H1 (cell line): ENCODE data around the gene SPDEF. TPM values are rescaled to one million over a fixed set of nuclear protein-coding genes. Genes with fewer than 3 reads are reported as not detected.

Source experiments
- CTCF ChIA-PET: fragments of 300-600 bp; sonication (Branson Sonifier 250); formaldehyde crosslinking; loops from one replicate; lab custom pipeline; 2021; ENCODE audit not compliant: partially characterized antibody; lab: Charles Lee
- POLR2A ChIA-PET: fragments of 300-600 bp; sonication (Branson Sonifier 250); formaldehyde crosslinking; loops from one replicate; lab custom pipeline; 2021; ENCODE audit warnings: inconsistent platforms; ENCODE audit not compliant: partially characterized antibody; lab: Charles Lee
- DNase-seq, 2 experiments: peaks; one replicate each; pipeline versions ENCODE4 v3.0.0 to v3.0.0-alpha.2; 2010 to 2022; ENCODE audit warnings: low spot score in 2 of 2, low read depth in 1 of 2, mixed read lengths in 1 of 2
- FAIRE-seq: peaks from 2 replicates; lab custom pipeline; 2011; peaks lifted over from hg19 to GRCh38; lab: Jason Lieb, UNC
- H2AFZ ChIP-seq: 2 replicates; pipeline ENCODE4 v1.8.1; 2012; ENCODE audit warnings: low read length, inconsistent platforms
- H2AK5ac ChIP-seq: 2 replicates; pipeline ENCODE4 v1.6.1; 2013; ENCODE audit warnings: low read depth, low read length
- H2BK120ac ChIP-seq: replicated peaks from 2 replicates; pipeline ENCODE3; 2013; ENCODE audit warnings: low read depth, low read length, inconsistent platforms
- H2BK12ac ChIP-seq: 2 replicates; pipeline ENCODE4 v1.6.1; 2013; ENCODE audit warnings: low read depth, low read length
- H2BK15ac ChIP-seq: 2 replicates; pipeline ENCODE4 v1.6.1; 2013; ENCODE audit warnings: low read length
- H2BK20ac ChIP-seq: 2 replicates; pipeline ENCODE4 v1.6.1; 2013; ENCODE audit warnings: low read length
- H2BK5ac ChIP-seq: 2 replicates; pipeline ENCODE4 v1.6.1; 2013; ENCODE audit warnings: low read depth, low read length
- H3K14ac ChIP-seq: 2 replicates; pipeline ENCODE4 v1.6.1; 2013; ENCODE audit warnings: inconsistent platforms; ENCODE audit not compliant: insufficient read length
- H3K18ac ChIP-seq: 2 replicates; pipeline ENCODE4 v1.6.1; 2013; ENCODE audit warnings: low read length; ENCODE audit errors: extremely low read depth
- H3K23ac ChIP-seq: 2 replicates; pipeline ENCODE4 v1.6.1; 2013; ENCODE audit warnings: inconsistent platforms; ENCODE audit not compliant: insufficient read length
- H3K23me2 ChIP-seq: 2 replicates; pipeline ENCODE4 v1.6.1; 2013; ENCODE audit warnings: low read depth, low read length
- H3K27ac ChIP-seq: 2 replicates; pipeline ENCODE4 v1.6.1; 2011; ENCODE audit warnings: low read depth, low read length, inconsistent platforms
- H3K27me3 ChIP-seq, 4 experiments: replicated peaks in 1 of 4; 1 replicate in 1 of 4; 2 replicates in 3 of 4; pipeline versions ENCODE4 v1.6.1 to v1.8.1; 2011 to 2013; ENCODE audit warnings: low read length in 3 of 4, mild to moderate bottlenecking in 3 of 4, inconsistent platforms in 2 of 4, mixed read lengths in 2 of 4, moderate library complexity in 1 of 4; ENCODE audit not compliant: control insufficient read depth in 3 of 4, insufficient read depth in 3 of 4; ENCODE audit errors: extremely low read depth in 1 of 4
- H3K36me3 ChIP-seq, 4 experiments: 2 replicates each; pipeline versions ENCODE4 v1.6.1 to v1.8.1; 2011 to 2013; ENCODE audit warnings: mild to moderate bottlenecking in 4 of 4, low read length in 3 of 4, moderate library complexity in 2 of 4, control low read depth in 1 of 4, inconsistent platforms in 1 of 4; ENCODE audit not compliant: insufficient read depth in 4 of 4, control insufficient read depth in 2 of 4
- H3K4ac ChIP-seq: replicated peaks from 2 replicates; pipeline ENCODE3; 2013; ENCODE audit warnings: low read length, low read depth, mixed read lengths, inconsistent platforms; ENCODE audit not compliant: insufficient read length
- H3K4me1 ChIP-seq, 4 experiments: replicated peaks in 1 of 4; 1 replicate in 1 of 4; 2 replicates in 3 of 4; pipeline versions ENCODE4 v1.6.1 to v1.8.1; 2011 to 2013; ENCODE audit warnings: low read length in 3 of 4, inconsistent platforms in 2 of 4, mixed read lengths in 1 of 4; ENCODE audit not compliant: insufficient read depth in 4 of 4, control insufficient read depth in 3 of 4
- H3K4me2 ChIP-seq, 2 experiments: 2 replicates each; pipeline versions ENCODE4 v1.6.1 to v1.8.1; 2011 to 2013; ENCODE audit warnings: low read depth in 2 of 2, low read length in 2 of 2, control low read depth in 1 of 2, inconsistent platforms in 1 of 2, mild to moderate bottlenecking in 1 of 2; ENCODE audit not compliant: insufficient read depth in 1 of 2
- H3K4me3 ChIP-seq, 4 experiments: fragments of 200-600, 300-600 bp in 1 of 4; sonication (generic), shearing (Covaris generic), sonication (Bioruptor Twin) in 1 of 4; 2 replicates each; pipeline versions ENCODE4 v1.5.1 to v1.8.1; 2011 to 2016; ENCODE audit warnings: low read length in 4 of 4, low read depth in 3 of 4, control low read depth in 2 of 4, inconsistent platforms in 2 of 4, mild to moderate bottlenecking in 2 of 4, mixed read lengths in 1 of 4, moderate library complexity in 1 of 4; ENCODE audit not compliant: insufficient read depth in 2 of 4; ENCODE audit errors: extremely low read depth in 1 of 4
- H3K56ac ChIP-seq: replicated peaks from 2 replicates; pipeline ENCODE3; 2013; ENCODE audit warnings: low read depth, mild to moderate bottlenecking, mixed read lengths, low read length, inconsistent platforms; ENCODE audit not compliant: insufficient read length
- H3K79me1 ChIP-seq: 2 replicates; pipeline ENCODE4 v1.6.1; 2013; ENCODE audit warnings: low read depth, low read length, control low read depth
- H3K79me2 ChIP-seq, 2 experiments: 2 replicates each; pipeline versions ENCODE4 v1.6.1 to v1.8.1; 2012 to 2013; ENCODE audit warnings: low read length in 2 of 2, mild to moderate bottlenecking in 2 of 2, inconsistent platforms in 1 of 2; ENCODE audit not compliant: insufficient read depth in 2 of 2, control insufficient read depth in 1 of 2
- H3K9ac ChIP-seq, 4 experiments: replicated peaks in 1 of 4; 1 replicate in 1 of 4; 2 replicates in 3 of 4; pipeline versions ENCODE4 v1.6.1 to v1.8.1; 2011 to 2013; ENCODE audit warnings: low read depth in 3 of 4, low read length in 3 of 4, control low read depth in 2 of 4, mild to moderate bottlenecking in 2 of 4, moderate library complexity in 2 of 4, inconsistent platforms in 1 of 4; ENCODE audit errors: extremely low read depth in 1 of 4
- H3K9me3 ChIP-seq, 2 experiments: 2 replicates each; pipeline versions ENCODE4 v1.6.1 to v1.8.1; 2012 to 2013; ENCODE audit warnings: mild to moderate bottlenecking in 2 of 2, moderate library complexity in 2 of 2, control low read depth in 1 of 2, inconsistent platforms in 1 of 2, low read depth in 1 of 2, low read length in 1 of 2, mixed read lengths in 1 of 2; ENCODE audit not compliant: insufficient read depth in 2 of 2
- H4K20me1 ChIP-seq, 2 experiments: replicated peaks in 1 of 2; 2 replicates each; pipeline versions ENCODE3 to v1.8.1; 2011 to 2013; ENCODE audit warnings: inconsistent platforms in 2 of 2, low read length in 2 of 2, mild to moderate bottlenecking in 1 of 2; ENCODE audit not compliant: insufficient read depth in 2 of 2, control insufficient read depth in 1 of 2
- H4K5ac ChIP-seq: 2 replicates; pipeline ENCODE4 v1.6.1; 2013; ENCODE audit warnings: low read length, low read depth, mixed read lengths, inconsistent platforms; ENCODE audit not compliant: insufficient read length
- H4K8ac ChIP-seq: 2 replicates; pipeline ENCODE4 v1.8.0; 2013; ENCODE audit warnings: mild to moderate bottlenecking, moderate library complexity, low read length, inconsistent platforms; ENCODE audit not compliant: insufficient read depth; ENCODE audit errors: extremely low read depth
- H4K91ac ChIP-seq: replicated peaks from 2 replicates; pipeline ENCODE3; 2013; ENCODE audit warnings: low read length, mixed read lengths, inconsistent platforms; ENCODE audit not compliant: insufficient read length
- BCL11A ChIP-seq, 2 experiments: IDR thresholded peaks; one replicate each; pipeline ENCODE4 v1.6.1; 2011; ENCODE audit warnings: low read depth in 2 of 2, low read length in 2 of 2, mild to moderate bottlenecking in 2 of 2
- SIRT6 ChIP-seq: IDR thresholded peaks from one replicate; pipeline ENCODE4 v1.7.1; 2012; ENCODE audit warnings: low read length, inconsistent platforms
- WGBS, 2 experiments: shearing (Covaris generic) in 1 of 2; methylation state at CpG; one replicate each; pipeline versions ENCODE4 v1.1.6 to v1.1.7; 2013 to 2015; ENCODE audit warnings: low lambda C conversion rate in 2 of 2, mixed read lengths in 2 of 2, inconsistent platforms in 1 of 2, low coverage in 1 of 2, missing lambda C conversion rate in 1 of 2; ENCODE audit not compliant: insufficient replicate concordance in 2 of 2, insufficient coverage in 1 of 2, insufficient read length in 1 of 2; ENCODE audit errors: extremely low coverage in 1 of 2, missing lambda C conversion rate in 1 of 2; 5-methylcytosine and 5-hydroxymethylcytosine counted together
- polyA plus RNA-seq, 7 experiments: library from polyadenylated mRNA; depleted of rRNA in 3 of 7; stranded (reverse) in 5 of 7; unstranded in 2 of 7; fragments of >200 nt in 5 of 7; fragments of 200-250 nt in 2 of 7; gene quantifications; 1 replicate in 5 of 7; 2 replicates in 1 of 7; 4 replicates in 1 of 7; pipeline versions ENCODE4 v1.2.1 to v1.2.3, GENCODE V29; 2011 to 2013; ENCODE audit warnings: missing spikeins in 2 of 7, mixed read lengths in 2 of 7
- total RNA-seq: library from RNA; stranded (reverse); fragmentation: NEBNext Ultra II Directional; extraction: Animal tissue kit (Norgen Biotek cat#: 25700); gene quantifications from 2 replicates; pipeline ENCODE4 v1.2.1, GENCODE V29; 2021

The SPDEF gene
- total and polyA plus RNA-seq, 2 of the 8 experiments (the other 6 are each of a cell fraction or from before 2014, with no cell fraction given): 0.15 to 0.30 TPM

GRCh38 chr6:34536251-34536958 is 19.7 kb downstream of the SPDEF start:
- Histone ChIP-seq H3K14ac (no peak overlapping the region), H3K9me3 (no peaks in the 10 kb centered on the region), H4K5ac (no peak overlapping the region), H4K91ac (no peak overlapping the region), H2BK12ac (no peak overlapping the region), H3K4ac (no peak overlapping the region), H3K9ac (no peak overlapping the region), H2AFZ (no peak overlapping the region), H3K4me2 (no peak overlapping the region), H3K23me2 (no peaks in the 10 kb centered on the region), H3K23ac (no peak overlapping the region), H2BK120ac (no peak overlapping the region), H2AK5ac (no peak overlapping the region), H2BK5ac (no peak overlapping the region), H3K27ac (no peak overlapping the region), H2BK15ac (no peak overlapping the region), H2BK20ac (no peak overlapping the region), H3K4me1 (peaks cover 0 to 4% (median 2%) of the 10 kb centered on the region in 4 experiments; a peak in 4 of 7 replicates), H4K20me1 (no peaks in the 10 kb centered on the region), H3K79me2 (no peaks in the 10 kb centered on the region), H3K27me3 (no peaks in the 10 kb centered on the region), H4K8ac (no peak overlapping the region), H3K18ac (no peak overlapping the region), H3K36me3 (no peaks in the 10 kb centered on the region), H3K79me1 (no peaks in the 10 kb centered on the region), H3K56ac (no peak overlapping the region), H3K4me3 (no peak overlapping the region)
- ChIA-PET CTCF (interaction anchor here (0.9 to 3.9 kb wide), 5 partner anchors 9 to 76 kb away, joined by 3 to 16 read pairs (median 7); no protein-coding TSS in a partner anchor), POLR2A (interaction anchor here (1.3 kb wide), 1 partner anchor 9 kb away, joined by 4 read pairs; no protein-coding TSS in a partner anchor)
- TF ChIP-seq BCL11A (IDR thresholded peaks at IDR 0.05; ENCODE audit: low read depth in 2 of 2, low read length in 2 of 2) (no peak), SIRT6 (no peak)
- 84% methylated on average over 3 of the region's 3 CpGs; no CpG with 5 or more reads in 1 of the 2 experiments for WGBS, 2 experiments
- DNase-seq (no peak), FAIRE-seq (no peak)
